ENCODE results near the gene NPIPB4.
"Not testable (repeated sequence)": the region's sequence is repeated elsewhere in the genome, so short reads cannot be mapped to it uniquely, and the experiment has no call there.

Gene NPIPB4
- long read RNA-seq, partial matches to known transcripts = 0 of 5 reads
- long read RNA-seq, other reads (novel, unspliced or antisense) = 5 of 5 reads

DNA sequence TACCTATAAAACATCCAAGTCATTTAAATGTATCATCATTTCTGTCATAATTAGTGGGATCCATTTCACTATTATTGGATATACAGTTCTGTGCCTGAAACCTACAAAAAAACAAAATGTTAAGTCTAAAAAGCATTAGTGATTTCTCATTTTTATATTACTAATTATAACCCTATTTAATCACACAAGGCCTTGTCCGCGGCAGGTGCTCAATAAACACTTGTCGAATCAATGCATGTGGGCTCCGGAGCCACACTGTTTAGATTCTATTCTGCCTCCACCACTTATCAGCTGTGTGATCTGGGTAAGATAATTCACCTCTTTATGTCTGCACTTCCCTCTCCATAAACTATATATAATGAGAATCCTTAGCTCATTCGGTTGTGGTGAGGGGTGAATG, at the start of gene NPIPB4:
NPIPB4 (minus strand) TSS at position 101 of the 400 bp plus-strand sequence. CDS start 378 bp downstream, outside the sequence.
- H3K27ac ChIP-seq (replicated peaks); H3K4me3 ChIP-seq (replicated peaks; ENCODE audit: insufficient read depth, low read length); DNase-seq (ENCODE audit: low read depth in 1 of 2, low spot score in 1 of 2); H3K27me3 ChIP-seq (ENCODE audit: insufficient read depth, poor library complexity, severe bottlenecking): not testable (repeated sequence)

DNA sequence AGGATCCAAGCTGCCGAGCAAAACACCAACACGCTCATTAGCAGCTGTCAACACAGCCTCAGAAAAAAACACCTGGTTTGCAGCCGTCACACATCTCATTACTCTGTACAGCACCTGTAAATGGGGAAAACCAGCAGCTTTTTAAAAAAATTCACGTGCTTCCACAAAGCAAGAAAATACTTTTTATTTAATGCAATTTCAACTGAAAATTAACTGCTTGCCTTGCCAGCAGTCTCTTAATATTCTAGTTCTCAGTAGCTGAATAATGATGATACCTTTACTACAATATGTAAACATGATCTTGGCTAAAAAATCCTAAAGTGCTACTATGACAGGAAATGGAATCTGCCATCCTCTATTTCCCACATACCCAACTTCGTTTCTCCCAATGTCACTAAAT, 41.4 kb upstream of the NPIPB4 start:
- not testable (repeated sequence) for DNase-seq (ENCODE audit: low read depth in 1 of 2, low spot score in 1 of 2); H3K27ac ChIP-seq (replicated peaks); H3K4me3 ChIP-seq (replicated peaks; ENCODE audit: insufficient read depth, low read length); H3K27me3 ChIP-seq (ENCODE audit: insufficient read depth, poor library complexity, severe bottlenecking)

- not testable (repeated sequence) for H3K27me3 ChIP-seq (ENCODE audit: insufficient read depth, poor library complexity, severe bottlenecking); H3K4me3 ChIP-seq (replicated peaks; ENCODE audit: insufficient read depth, low read length); H3K27ac ChIP-seq (replicated peaks)
- peak in 1 of 2 experiments; percentile 16 for DNase-seq (ENCODE audit: low read depth in 1 of 2, low spot score in 1 of 2)
Measured at GRCh38 chr16:21881988-21882387, 24.4 kb upstream of the NPIPB4 start.

GRCh38 chr16:21837186-21837585, 20.4 kb downstream of the NPIPB4 start:
- not testable (repeated sequence) for H3K27me3 ChIP-seq (ENCODE audit: insufficient read depth, poor library complexity, severe bottlenecking); H3K27ac ChIP-seq (replicated peaks); H3K4me3 ChIP-seq (replicated peaks; ENCODE audit: insufficient read depth, low read length); DNase-seq (ENCODE audit: low read depth in 1 of 2, low spot score in 1 of 2)

- H3K27me3 ChIP-seq (ENCODE audit: insufficient read depth, poor library complexity, severe bottlenecking); H3K27ac ChIP-seq (replicated peaks); H3K4me3 ChIP-seq (replicated peaks; ENCODE audit: insufficient read depth, low read length); DNase-seq (ENCODE audit: low read depth in 1 of 2, low spot score in 1 of 2): not testable (repeated sequence)
Measured at GRCh38 chr16:21836334-21836733, 21.2 kb downstream of the NPIPB4 start.

- H3K27ac ChIP-seq (replicated peaks); H3K4me3 ChIP-seq (replicated peaks; ENCODE audit: insufficient read depth, low read length); DNase-seq (ENCODE audit: low read depth in 1 of 2, low spot score in 1 of 2); H3K27me3 ChIP-seq (ENCODE audit: insufficient read depth, poor library complexity, severe bottlenecking): not testable (repeated sequence)
Measured at GRCh38 chr16:21835747-21836146, 21.8 kb downstream of the NPIPB4 start.

GRCh38 chr16:21834211-21834610, 23.3 kb downstream of the NPIPB4 start:
- H3K27ac ChIP-seq (replicated peaks); DNase-seq (ENCODE audit: low read depth in 1 of 2, low spot score in 1 of 2); H3K4me3 ChIP-seq (replicated peaks; ENCODE audit: insufficient read depth, low read length); H3K27me3 ChIP-seq (ENCODE audit: insufficient read depth, poor library complexity, severe bottlenecking): not testable (repeated sequence)

GRCh38 chr16:21829929-21830328, 27.6 kb downstream of the NPIPB4 start:
- H3K27me3 ChIP-seq (ENCODE audit: insufficient read depth, poor library complexity, severe bottlenecking); H3K27ac ChIP-seq (replicated peaks); DNase-seq (ENCODE audit: low read depth in 1 of 2, low spot score in 1 of 2); H3K4me3 ChIP-seq (replicated peaks; ENCODE audit: insufficient read depth, low read length): not testable (repeated sequence)

- not testable (repeated sequence) for H3K27ac ChIP-seq (replicated peaks); H3K27me3 ChIP-seq (ENCODE audit: insufficient read depth, poor library complexity, severe bottlenecking); H3K4me3 ChIP-seq (replicated peaks; ENCODE audit: insufficient read depth, low read length); DNase-seq (ENCODE audit: low read depth in 1 of 2, low spot score in 1 of 2)
Measured at GRCh38 chr16:21826067-21826706, 31.4 kb downstream of the NPIPB4 start.

GRCh38 chr16:21825526-21825925, 32.0 kb downstream of the NPIPB4 start:
- H3K4me3 ChIP-seq (replicated peaks; ENCODE audit: insufficient read depth, low read length); H3K27me3 ChIP-seq (ENCODE audit: insufficient read depth, poor library complexity, severe bottlenecking); DNase-seq (ENCODE audit: low read depth in 1 of 2, low spot score in 1 of 2); H3K27ac ChIP-seq (replicated peaks): not testable (repeated sequence)

- not testable (repeated sequence) for DNase-seq (ENCODE audit: low read depth in 1 of 2, low spot score in 1 of 2); H3K4me3 ChIP-seq (replicated peaks; ENCODE audit: insufficient read depth, low read length); H3K27me3 ChIP-seq (ENCODE audit: insufficient read depth, poor library complexity, severe bottlenecking); H3K27ac ChIP-seq (replicated peaks)
Measured at GRCh38 chr16:21823258-21823657, 34.3 kb downstream of the NPIPB4 start.

DNA sequence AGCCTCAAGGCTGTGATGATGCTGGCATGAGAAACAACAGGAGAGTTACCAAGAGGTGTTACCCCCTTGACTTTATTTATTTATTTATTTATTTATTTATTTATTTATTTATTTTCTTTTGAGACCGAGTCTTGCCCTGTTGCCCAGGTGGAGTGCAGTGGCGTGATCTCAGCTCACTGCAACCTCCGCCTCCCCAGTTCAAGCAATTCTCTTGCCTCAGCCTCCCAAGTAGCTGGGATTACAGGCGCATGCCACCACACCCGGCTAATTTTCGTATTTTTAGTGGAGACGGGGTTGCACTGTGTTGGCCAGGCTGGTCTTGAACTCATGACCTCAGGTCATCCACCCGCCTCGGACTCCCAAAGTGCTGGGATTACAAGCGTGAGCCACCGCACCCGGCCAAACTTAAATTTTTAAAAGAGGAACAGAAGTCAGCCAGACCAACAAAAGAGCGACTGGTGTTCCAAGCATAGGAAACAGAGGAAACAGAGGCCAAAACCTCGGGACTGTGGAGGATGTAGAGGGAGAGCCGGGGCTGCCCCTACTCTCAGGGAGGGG, 36.6 kb downstream of the NPIPB4 start:
- H3K4me3 ChIP-seq (replicated peaks; ENCODE audit: insufficient read depth, low read length) = peak overlapping the region; percentile 49
- H3K27ac ChIP-seq (replicated peaks) = peak overlapping the region; percentile 77
- H3K27me3 ChIP-seq (ENCODE audit: insufficient read depth, poor library complexity, severe bottlenecking); DNase-seq (ENCODE audit: low read depth in 1 of 2, low spot score in 1 of 2): not testable (repeated sequence)
